Measurements from ENCODE around the gene HNRNPAB. TPM values are rescaled to one million over a fixed set of nuclear protein-coding genes. Genes with fewer than 3 reads are reported as not detected.

HNRNPAB gene
- total RNA-seq, 1 donor from 2014 or later: 118 TPM

DNA sequence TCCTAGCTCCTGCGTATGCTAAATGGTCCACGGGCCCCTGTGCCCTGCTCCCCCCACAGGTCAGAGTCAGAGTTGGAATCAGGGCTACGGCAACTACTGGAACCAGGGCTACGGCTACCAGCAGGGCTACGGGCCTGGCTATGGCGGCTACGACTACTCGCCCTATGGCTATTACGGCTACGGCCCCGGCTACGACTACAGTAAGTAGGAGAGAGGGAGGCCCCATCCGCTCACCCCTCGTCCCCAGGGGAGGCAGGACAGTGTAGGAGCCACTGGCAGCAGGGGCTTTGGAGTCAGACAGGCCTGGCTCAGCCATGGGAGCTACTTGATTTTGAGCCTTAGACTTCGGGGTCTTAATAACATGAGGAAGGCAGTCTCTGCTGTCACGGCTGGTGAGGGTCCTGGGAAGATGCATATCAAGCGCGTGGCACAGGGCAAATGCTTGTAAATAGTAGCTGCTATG lies 5.8 kb downstream of the HNRNPAB start:
- intact Hi-C loops (cut with micrococcal nuclease): no loop called here
- no peak overlapping the region for H3K27ac Mint-ChIP-seq
- no peaks in the 10 kb centered on the region for H3K27me3 Mint-ChIP-seq
- H3K4me1 Mint-ChIP-seq: peaks cover 25% of the 10 kb centered on the region
- POLR2A ChIA-PET: no interaction called here
- H3K4me3 Mint-ChIP-seq: no peak overlapping the region
- ATAC-seq (ENCODE audit: low read depth) (no peak), DNase-seq (no peak)
- CTCF ChIA-PET: no interaction called here
- TF ChIP-seq, protein P1, sequence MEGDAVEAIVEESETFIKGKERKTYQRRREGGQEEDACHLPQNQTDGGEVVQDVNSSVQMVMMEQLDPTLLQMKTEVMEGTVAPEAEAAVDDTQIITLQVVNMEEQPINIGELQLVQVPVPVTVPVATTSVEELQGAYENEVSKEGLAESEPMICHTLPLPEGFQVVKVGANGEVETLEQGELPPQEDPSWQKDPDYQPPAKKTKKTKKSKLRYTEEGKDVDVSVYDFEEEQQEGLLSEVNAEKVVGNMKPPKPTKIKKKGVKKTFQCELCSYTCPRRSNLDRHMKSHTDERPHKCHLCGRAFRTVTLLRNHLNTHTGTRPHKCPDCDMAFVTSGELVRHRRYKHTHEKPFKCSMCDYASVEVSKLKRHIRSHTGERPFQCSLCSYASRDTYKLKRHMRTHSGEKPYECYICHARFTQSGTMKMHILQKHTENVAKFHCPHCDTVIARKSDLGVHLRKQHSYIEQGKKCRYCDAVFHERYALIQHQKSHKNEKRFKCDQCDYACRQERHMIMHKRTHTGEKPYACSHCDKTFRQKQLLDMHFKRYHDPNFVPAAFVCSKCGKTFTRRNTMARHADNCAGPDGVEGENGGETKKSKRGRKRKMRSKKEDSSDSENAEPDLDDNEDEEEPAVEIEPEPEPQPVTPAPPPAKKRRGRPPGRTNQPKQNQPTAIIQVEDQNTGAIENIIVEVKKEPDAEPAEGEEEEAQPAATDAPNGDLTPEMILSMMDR (IDR thresholded peaks at IDR 0.05): no peak
- H3K36me3 Mint-ChIP-seq (ENCODE audit: low read depth): peaks cover 94% of the 10 kb centered on the region
- no peaks in the 10 kb centered on the region for H3K9me3 Mint-ChIP-seq

DNA sequence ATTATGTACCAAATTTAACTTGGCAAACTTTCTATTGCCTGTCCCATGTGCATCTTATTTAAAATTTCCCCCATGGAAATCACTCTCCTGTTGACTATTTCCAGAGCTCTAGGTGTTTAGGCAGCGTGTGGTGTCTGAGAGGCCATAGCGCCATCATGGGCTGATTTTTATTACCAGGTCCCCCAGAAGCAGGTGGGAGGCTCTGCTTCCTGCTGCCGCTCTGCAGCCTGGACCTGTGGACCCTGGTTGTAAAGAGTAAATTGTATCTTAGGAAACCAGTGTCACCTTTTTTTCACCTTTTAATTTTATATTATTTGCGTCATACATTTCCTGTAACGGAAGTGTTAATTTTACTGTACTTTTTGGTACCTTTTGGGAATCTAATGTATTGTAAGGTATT lies 6.4 kb downstream of the HNRNPAB start:
- POLR2A ChIA-PET: interaction anchor here (0.7 kb wide), 1 partner anchor 21 kb away, joined by 5 read pairs; the partner anchor contains the start of gene PHYKPL
- Mint-ChIP-seq H3K27me3 (no peaks in the 10 kb centered on the region), H3K4me3 (no peak overlapping the region), H3K36me3 (ENCODE audit: low read depth) (peaks cover 96% of the 10 kb centered on the region), H3K4me1 (peaks cover 24% of the 10 kb centered on the region), H3K27ac (no peak overlapping the region), H3K9me3 (no peaks in the 10 kb centered on the region)
- DNase-seq (no peak), ATAC-seq (ENCODE audit: low read depth) (no peak)
- CTCF ChIA-PET: no interaction called here
- intact Hi-C loops (cut with micrococcal nuclease): no loop called here
- TF ChIP-seq, protein P1 (IDR thresholded peaks at IDR 0.05): no peak

DNA sequence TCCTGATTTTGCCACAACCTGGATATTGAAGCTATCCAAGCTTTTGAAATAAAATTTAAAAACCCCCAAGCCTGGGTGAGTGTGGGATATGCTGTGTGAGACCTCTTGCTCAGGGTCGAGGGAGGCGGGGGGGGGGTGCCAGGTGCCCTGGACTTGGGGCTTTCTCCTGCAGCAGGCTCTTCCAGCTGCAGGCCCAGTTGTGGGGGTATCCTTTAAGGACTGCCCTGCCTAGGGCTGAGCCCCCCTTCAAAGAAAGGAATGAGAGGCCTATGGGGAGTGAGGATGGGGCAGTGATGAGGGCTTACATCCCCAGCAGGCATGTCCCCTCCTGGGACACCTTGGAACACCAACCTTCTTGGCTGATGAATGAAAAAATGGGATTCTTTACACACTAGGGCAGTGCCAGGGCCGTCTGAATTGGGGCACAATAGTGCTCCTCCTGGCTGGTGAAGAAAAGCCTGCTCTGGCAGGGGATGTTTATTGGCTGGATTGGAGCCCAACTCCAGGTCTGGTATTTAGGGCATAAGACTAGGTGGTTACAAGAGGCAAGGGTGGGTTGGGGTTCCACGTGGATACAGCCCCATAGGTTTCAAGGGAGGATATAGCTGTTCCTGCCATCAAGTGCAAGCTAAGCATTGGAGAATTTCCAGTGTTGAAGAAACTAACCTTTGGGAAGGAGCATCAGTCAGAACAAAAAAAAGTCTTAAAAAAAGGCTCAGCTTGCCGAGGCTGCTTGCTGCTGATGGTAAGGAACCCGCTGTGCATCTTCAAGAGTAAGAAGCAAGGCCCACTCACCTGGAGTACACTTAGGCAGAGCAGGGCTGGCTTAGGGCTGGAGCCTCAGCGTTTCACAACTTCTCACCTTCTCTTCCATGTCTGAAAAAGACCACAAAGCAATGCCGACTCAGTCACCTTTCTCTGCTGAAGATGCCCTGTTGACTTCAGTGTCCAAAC lies 7.0 kb downstream of the HNRNPAB start:
- CTCF ChIA-PET: no interaction called here
- Mint-ChIP-seq H3K36me3 (ENCODE audit: low read depth) (peaks cover 95% of the 10 kb centered on the region), H3K4me1 (peaks cover 23% of the 10 kb centered on the region), H3K27ac (no peak overlapping the region), H3K27me3 (no peaks in the 10 kb centered on the region), H3K9me3 (no peaks in the 10 kb centered on the region), H3K4me3 (no peak overlapping the region)
- POLR2A ChIA-PET: interaction anchor here (0.7 to 0.9 kb wide), 2 partner anchors 15 to 21 kb away, joined by 5 read pairs; partner anchors contain the start of gene PHYKPL
- ATAC-seq (ENCODE audit: low read depth) (no peak), DNase-seq (no peak)
- intact Hi-C loops (cut with micrococcal nuclease): no loop called here
- TF ChIP-seq, protein P1 (IDR thresholded peaks at IDR 0.05): no peak

DNA sequence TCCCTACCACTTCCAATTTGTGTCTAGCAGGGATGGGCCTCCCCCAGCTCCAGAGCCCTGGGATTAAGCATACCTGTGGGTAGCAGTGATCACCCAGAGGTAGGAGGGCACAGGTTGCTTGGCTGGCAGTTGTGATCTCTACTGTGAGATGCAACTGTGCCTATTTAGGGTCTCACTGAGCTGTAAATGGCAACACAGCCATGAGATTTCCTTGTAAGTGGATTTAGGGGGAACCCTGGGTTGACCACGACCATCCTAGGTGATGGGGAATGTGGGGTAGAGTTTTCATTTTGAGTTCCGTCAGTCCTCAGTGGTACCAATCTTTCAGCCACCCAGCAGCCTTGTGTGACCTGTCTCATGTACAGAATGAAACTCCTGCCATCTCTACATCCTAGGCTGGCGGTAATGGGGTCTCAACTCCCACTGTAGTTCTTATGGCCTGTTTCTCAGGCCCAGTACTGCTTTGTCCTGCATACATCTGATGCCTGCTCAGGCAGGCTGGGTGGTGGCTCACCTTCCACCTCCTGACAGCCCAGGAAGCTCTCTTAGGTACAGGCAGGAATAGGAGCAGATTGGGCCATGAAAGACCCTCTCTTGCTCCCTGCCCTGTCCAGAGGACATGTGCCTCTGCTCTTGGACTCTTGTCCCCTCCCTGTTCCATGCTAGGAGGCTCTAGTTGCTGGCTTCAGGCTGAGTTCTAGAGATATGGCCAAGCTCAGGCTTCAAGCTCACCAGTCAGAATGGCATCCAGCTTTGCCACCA lies 8.1 kb downstream of the HNRNPAB start:
- Mint-ChIP-seq H3K36me3 (ENCODE audit: low read depth) (peaks cover 93% of the 10 kb centered on the region), H3K4me3 (no peak overlapping the region)
- CTCF ChIA-PET: no interaction called here

More for the DNA sequence above, 8.1 kb downstream of the HNRNPAB start:
- Mint-ChIP-seq H3K9me3 (no peaks in the 10 kb centered on the region), H3K27me3 (no peaks in the 10 kb centered on the region), H3K27ac (no peak overlapping the region), H3K4me1 (peaks cover 19% of the 10 kb centered on the region)
- ATAC-seq (ENCODE audit: low read depth): no peak
- DNase-seq: no peak
- TF ChIP-seq, protein P1 (IDR thresholded peaks at IDR 0.05): no peak
- POLR2A ChIA-PET: interaction anchor here (1.8 kb wide), 1 partner anchor 8 kb away, joined by 6 read pairs; the partner anchor contains the start of gene HNRNPAB
- intact Hi-C loops (cut with micrococcal nuclease): no loop called here

Measured in activated B cell treated with CpG ODN at 0.5 μM for 24 hours (primary cell).